GM21619 (cell line): ENCODE results near the gene STAG3.
"Not testable (repeated sequence)": the region's sequence is repeated elsewhere in the genome, so short reads cannot be mapped to it uniquely, and the experiment has no call there.

ENCODE experiments used
- ATAC-seq: cut with Tn5 transposase; IDR thresholded peaks from one replicate; pipeline ENCODE4 v1.9.1; 2021; ENCODE audit not compliant: unreplicated experiment

The STAG3 gene

GRCh38 chr7:100246121-100246864, 68.6 kb downstream of the STAG3 start:
- ATAC-seq: not testable (repeated sequence)

DNA sequence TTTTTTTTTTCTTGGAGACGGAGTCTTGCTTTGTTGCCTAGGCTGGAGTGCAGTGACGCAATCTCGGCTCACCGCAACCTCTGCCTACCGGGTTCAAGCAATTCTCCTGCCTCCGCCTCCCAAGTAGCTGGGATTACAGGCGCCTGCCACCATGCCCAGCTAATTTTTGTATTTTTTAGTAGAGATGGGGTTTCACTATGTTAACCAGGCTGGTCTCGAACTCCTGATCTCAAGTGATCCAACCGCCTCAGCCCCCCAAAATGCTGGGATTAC, 69.1 kb downstream of the STAG3 start:
- ATAC-seq: not testable (repeated sequence)

GRCh38 chr7:100247152-100247757, 69.5 kb downstream of the STAG3 start:
- no peak for ATAC-seq

DNA sequence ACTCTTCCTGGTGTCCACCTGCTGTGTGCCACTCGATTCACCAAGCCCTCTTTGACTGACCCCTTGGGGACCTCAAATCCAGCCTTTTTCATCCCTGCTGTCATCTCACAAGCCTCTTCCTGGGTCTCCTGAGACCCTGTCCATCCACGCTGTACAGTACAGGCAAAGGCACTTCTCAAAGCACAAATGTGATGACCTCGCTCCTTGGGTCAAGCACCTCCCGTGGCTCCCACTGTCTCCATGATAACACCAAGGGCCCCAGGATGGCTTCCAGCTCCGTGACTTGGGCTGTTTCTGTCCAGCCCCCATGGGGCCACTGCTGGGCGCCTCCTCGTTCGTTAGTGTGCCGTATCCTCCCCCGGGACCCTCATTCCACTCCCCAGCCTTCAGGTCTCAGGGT, 70.8 kb downstream of the STAG3 start:
- no peak for ATAC-seq

DNA sequence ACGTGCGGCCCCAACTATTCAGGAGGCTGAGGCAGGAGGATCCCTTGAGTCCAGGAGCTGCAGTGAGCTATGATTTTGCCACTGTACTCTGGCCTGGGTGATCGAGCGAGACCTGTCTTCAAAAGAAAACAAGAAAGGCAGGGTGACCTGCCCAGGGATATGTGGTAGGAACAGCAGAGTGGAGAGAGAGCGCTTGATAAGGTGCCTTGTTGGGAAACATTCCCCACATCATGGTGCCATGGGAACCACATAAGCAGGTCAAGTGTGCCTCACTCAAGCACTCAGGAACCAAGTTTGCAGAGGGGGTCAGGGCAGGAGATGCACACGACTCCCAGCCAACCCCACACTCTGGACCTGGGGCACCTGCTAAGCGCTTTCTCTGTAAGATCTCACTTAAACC, 79.3 kb downstream of the STAG3 start:
- ATAC-seq: no peak

DNA sequence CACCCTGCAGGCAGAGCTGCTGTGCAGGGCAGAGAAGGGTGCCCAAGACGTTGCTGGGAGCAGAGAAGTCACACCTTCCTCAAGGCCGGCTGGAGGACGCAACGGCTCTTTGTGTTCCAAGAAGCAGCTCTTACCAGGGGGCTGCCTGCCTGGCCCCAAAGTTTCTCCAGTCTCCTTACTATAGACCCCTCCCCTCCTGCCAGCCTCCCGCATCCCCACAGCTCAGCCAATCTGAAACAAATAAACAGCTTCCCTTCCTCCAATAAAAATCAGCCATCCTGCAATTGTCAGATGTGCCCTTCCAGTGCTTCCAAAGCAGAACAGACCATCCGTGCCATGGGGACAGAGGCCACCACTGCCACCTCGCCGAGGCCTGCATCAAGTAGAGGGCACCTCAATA, 82.3 kb downstream of the STAG3 start:
- not testable (repeated sequence) for ATAC-seq

- not testable (repeated sequence) for ATAC-seq
These were observed 85.2 kb downstream of the STAG3 start for GRCh38 chr7:100262896-100263295.
